ENCODE data around the gene HTRA1. TPM values are rescaled to one million over a fixed set of nuclear protein-coding genes. Genes with fewer than 3 reads are reported as not detected.

The HTRA1 gene
- total RNA-seq, 2 experiments from 2014 or later, result not detected

DNA sequence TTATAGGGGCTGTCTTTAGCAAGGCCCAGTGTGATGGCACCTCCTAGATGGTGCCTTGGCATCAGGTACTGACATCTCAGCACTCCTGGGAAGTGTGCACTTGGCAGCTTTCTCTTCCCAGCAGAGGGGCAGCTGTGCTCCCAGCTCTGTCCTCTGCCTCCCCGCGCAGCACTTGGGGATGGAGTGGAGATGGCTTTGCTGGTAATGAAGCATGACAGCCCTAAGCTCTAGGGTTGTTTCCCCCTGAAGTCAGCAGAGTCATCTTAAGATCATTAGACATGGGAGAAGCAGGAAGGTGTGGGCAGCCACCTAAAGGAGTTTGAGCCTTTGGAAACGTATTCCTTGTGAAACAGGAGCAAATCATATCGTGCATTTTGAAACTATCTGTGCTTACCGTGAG is 46.7 kb downstream of the HTRA1 start:
- Mint-ChIP-seq H3K4me1 (no peaks in the 10 kb centered on the region), H3K9me3 (no peaks in the 10 kb centered on the region), H3K4me3 (no peak overlapping the region), H3K36me3 (ENCODE audit: low read depth) (no peaks in the 10 kb centered on the region), H3K27me3 (no peaks in the 10 kb centered on the region), H3K27ac (no peak overlapping the region)
- CTCF ChIA-PET, result interaction anchor here (0.8 kb wide), 1 partner anchor 15 kb away, joined by 3 read pairs; no protein-coding TSS in a partner anchor
- DNase-seq, result no peak
- POLR2A ChIA-PET, result no interaction called here

DNA sequence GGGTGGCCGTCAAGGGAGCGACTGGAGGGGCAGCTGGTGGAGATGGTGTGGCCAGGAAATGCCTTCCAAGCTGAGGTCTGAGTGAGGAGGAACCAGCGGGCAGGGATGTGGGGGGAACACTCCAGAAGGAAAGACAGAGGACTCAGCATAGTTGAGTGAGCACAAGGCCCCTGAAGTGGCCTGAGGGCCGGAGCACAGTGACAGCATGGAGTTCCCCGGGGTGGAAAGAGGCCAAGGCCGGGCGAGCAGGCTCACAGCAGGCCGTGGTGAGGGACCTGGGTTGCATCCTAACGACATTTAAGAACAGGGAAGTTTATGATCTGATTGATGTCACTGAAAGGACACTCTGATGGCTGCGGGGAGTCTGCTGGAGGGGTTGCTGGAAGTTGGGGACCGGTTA is 48.0 kb downstream of the HTRA1 start:
- ChIA-PET POLR2A (no interaction called here), CTCF (no interaction called here)
- Mint-ChIP-seq H3K9me3 (no peaks in the 10 kb centered on the region), H3K4me1 (no peaks in the 10 kb centered on the region), H3K27me3 (peaks cover 2% of the 10 kb centered on the region), H3K27ac (no peak overlapping the region), H3K36me3 (ENCODE audit: low read depth) (no peaks in the 10 kb centered on the region), H3K4me3 (no peak overlapping the region)
- no peak for DNase-seq

DNA sequence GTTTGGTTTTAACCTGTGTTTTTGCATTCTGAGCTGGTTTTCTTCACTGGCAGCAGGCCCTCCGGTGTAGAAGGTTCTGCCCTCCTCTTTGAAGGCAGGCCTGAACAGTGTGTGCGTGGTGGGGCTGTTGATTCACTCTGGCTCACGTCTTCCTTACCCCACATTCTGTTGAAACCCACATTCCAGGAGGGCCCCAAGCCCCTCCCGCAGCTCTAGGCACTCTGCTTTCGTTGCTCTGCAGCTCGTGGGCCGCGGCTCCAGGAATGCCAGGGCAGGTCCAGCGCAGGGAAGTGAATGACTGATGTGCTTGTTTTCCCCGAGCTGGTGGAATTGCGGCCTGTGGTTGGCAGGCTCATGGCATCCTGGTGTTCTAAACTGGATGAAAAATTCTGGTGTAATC is 49.0 kb downstream of the HTRA1 start:
- H3K4me1 Mint-ChIP-seq, result peaks cover 4% of the 10 kb centered on the region
- H3K9me3 Mint-ChIP-seq, result no peaks in the 10 kb centered on the region
- no peak for DNase-seq
- CTCF ChIA-PET, result no interaction called here
- H3K27ac Mint-ChIP-seq, result no peak overlapping the region
- POLR2A ChIA-PET, result no interaction called here
- H3K36me3 Mint-ChIP-seq (ENCODE audit: low read depth), result no peaks in the 10 kb centered on the region
- H3K4me3 Mint-ChIP-seq, result no peak overlapping the region
- peaks cover 2% of the 10 kb centered on the region for H3K27me3 Mint-ChIP-seq

GRCh38 chr10:122510736-122511135 is 49.4 kb downstream of the HTRA1 start:
- H3K4me3 Mint-ChIP-seq, result no peak overlapping the region
- H3K4me1 Mint-ChIP-seq, result peaks cover 9% of the 10 kb centered on the region
- ChIA-PET POLR2A (no interaction called here), CTCF (no interaction called here)
- no peak overlapping the region for H3K27ac Mint-ChIP-seq
- no peaks in the 10 kb centered on the region for H3K36me3 Mint-ChIP-seq (ENCODE audit: low read depth)
- no peaks in the 10 kb centered on the region for H3K9me3 Mint-ChIP-seq
- H3K27me3 Mint-ChIP-seq, result peaks cover 2% of the 10 kb centered on the region
- no peak for DNase-seq

GRCh38 chr10:122513053-122513452 is 51.7 kb downstream of the HTRA1 start:
- CTCF ChIA-PET, result interaction anchor here (0.5 to 0.7 kb wide), 3 partner anchors 21 to 1090 kb away, joined by 3 read pairs; no protein-coding TSS in a partner anchor
- Mint-ChIP-seq H3K4me1 (peaks cover 20% of the 10 kb centered on the region), H3K9me3 (no peaks in the 10 kb centered on the region), H3K27me3 (peaks cover 2% of the 10 kb centered on the region), H3K4me3 (no peak overlapping the region), H3K36me3 (ENCODE audit: low read depth) (no peaks in the 10 kb centered on the region), H3K27ac (no peak overlapping the region)
- DNase-seq, result no peak
- POLR2A ChIA-PET, result no interaction called here

- Mint-ChIP-seq H3K4me1 (peaks cover 20% of the 10 kb centered on the region), H3K27ac (no peak overlapping the region), H3K36me3 (ENCODE audit: low read depth) (no peaks in the 10 kb centered on the region), H3K4me3 (no peak overlapping the region), H3K27me3 (peaks cover 2% of the 10 kb centered on the region), H3K9me3 (no peaks in the 10 kb centered on the region)
- ChIA-PET CTCF (interaction anchor here (0.7 to 2.1 kb wide), 4 partner anchors 9 to 22 kb away, joined by 3 to 8 read pairs (median 4); no protein-coding TSS in a partner anchor), POLR2A (no interaction called here)
- no peak for DNase-seq
Observed at GRCh38 chr10:122514045-122514840, 52.9 kb downstream of the HTRA1 start.

DNA sequence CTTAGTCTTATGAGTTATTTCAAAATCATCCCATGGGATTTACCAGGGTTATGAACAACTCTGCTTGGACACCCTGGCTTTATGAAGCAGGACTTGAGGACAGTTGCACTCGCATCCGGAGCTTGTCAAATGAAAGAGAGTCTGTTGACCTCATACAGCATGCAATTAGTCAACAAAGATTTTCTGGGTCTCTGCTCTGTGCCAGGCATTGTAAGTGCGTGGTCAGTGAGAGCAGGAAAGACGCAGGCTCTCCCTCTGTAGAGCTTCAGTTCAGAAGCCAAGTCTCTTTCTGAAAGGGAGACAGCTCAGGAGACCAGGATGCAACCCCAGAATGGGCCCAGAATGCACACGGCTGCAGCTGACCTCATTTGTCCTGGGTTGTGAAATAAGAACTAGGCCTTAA is 53.7 kb downstream of the HTRA1 start:
- DNase-seq, result no peak
- no peaks in the 10 kb centered on the region for H3K9me3 Mint-ChIP-seq
- H3K4me3 Mint-ChIP-seq, result no peak overlapping the region
- POLR2A ChIA-PET, result no interaction called here
- H3K27me3 Mint-ChIP-seq, result peaks cover 2% of the 10 kb centered on the region
- H3K4me1 Mint-ChIP-seq, result peaks cover 20% of the 10 kb centered on the region
- no peaks in the 10 kb centered on the region for H3K36me3 Mint-ChIP-seq (ENCODE audit: low read depth)
- H3K27ac Mint-ChIP-seq, result no peak overlapping the region
- CTCF ChIA-PET, result interaction anchor here (0.7 to 2.1 kb wide), 5 partner anchors 10 to 24 kb away, joined by 3 to 8 read pairs (median 5); no protein-coding TSS in a partner anchor

DNA sequence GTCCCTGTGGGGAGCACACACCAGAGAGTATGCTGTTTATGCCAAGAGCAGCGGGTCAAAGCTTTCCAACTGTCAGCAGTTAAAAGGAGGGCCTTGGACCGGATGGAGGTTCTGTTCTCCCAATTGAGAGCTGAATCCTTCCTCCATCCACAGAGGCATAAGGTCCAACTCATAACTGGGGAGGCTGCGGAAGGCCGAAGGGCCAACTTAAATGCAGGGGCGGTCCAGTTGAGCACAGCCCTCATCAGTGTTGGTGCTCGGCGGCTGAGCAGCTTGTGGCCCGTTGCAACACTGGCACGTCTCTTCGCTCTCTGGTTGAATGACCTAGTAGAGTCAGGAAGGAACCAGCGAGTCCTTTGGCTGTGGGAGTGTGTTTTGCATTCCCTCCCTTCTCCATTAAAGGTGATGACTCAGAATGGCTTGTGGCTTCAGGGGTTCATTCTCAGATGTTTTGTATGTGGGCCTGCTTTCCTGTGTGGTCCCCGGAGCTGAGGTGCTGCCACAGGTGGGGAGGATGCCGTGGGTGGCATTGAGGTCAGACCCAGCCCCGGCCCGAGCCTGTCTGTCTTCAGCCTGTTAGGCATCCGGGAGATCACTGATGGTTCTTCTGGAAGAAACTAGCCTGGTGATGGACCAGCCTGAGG is 54.4 kb downstream of the HTRA1 start:
- ChIA-PET POLR2A (no interaction called here), CTCF (interaction anchor here (1.5 to 2.1 kb wide), 3 partner anchors 11 to 24 kb away, joined by 5 to 8 read pairs (median 6); no protein-coding TSS in a partner anchor)
- peaks cover 20% of the 10 kb centered on the region for H3K4me1 Mint-ChIP-seq
- no peak overlapping the region for H3K4me3 Mint-ChIP-seq
- H3K9me3 Mint-ChIP-seq, result no peaks in the 10 kb centered on the region
- H3K27me3 Mint-ChIP-seq, result peaks cover 2% of the 10 kb centered on the region
- no peaks in the 10 kb centered on the region for H3K36me3 Mint-ChIP-seq (ENCODE audit: low read depth)
- DNase-seq, result peak; percentile 58
- no peak overlapping the region for H3K27ac Mint-ChIP-seq

GRCh38 chr10:122516734-122517133 is 55.4 kb downstream of the HTRA1 start:
- CTCF ChIA-PET, result interaction anchor here (0.7 kb wide), 1 partner anchor 1081 kb away, joined by 3 read pairs; no protein-coding TSS in a partner anchor
- H3K27me3 Mint-ChIP-seq, result peaks cover 2% of the 10 kb centered on the region
- peaks cover 20% of the 10 kb centered on the region for H3K4me1 Mint-ChIP-seq
- no peak for DNase-seq
- peak overlapping the region; percentile 3 for H3K27ac Mint-ChIP-seq
- H3K36me3 Mint-ChIP-seq (ENCODE audit: low read depth), result no peaks in the 10 kb centered on the region
- H3K9me3 Mint-ChIP-seq, result no peaks in the 10 kb centered on the region
- no peak overlapping the region for H3K4me3 Mint-ChIP-seq
- POLR2A ChIA-PET, result interaction anchor here (0.6 kb wide), 1 partner anchor 81 kb away, joined by 3 read pairs; no protein-coding TSS in a partner anchor

DNA sequence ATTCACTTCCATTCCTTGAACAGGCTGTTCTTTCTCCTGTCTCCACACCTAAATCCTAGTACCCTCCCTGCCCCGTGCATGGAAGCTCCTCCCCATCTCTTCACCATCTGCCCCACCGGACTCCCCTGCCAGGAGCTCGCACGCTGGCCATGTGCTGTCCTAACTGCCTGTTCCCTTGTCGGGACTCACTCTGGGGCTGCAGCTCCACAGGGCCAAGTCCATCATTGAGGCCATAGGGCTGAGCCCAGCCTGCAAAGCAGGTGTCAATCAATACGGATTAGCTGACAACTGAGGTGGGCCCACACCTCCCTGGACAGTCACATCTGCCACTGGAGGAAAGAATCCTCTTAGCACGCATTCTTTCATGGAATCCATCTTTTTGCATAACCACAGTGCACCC is 57.8 kb downstream of the HTRA1 start:
- Mint-ChIP-seq H3K36me3 (ENCODE audit: low read depth) (no peaks in the 10 kb centered on the region), H3K4me3 (no peak overlapping the region), H3K4me1 (peaks cover 20% of the 10 kb centered on the region), H3K27me3 (peaks cover 7% of the 10 kb centered on the region), H3K9me3 (no peaks in the 10 kb centered on the region), H3K27ac (no peak overlapping the region)
- no peak for DNase-seq
- ChIA-PET CTCF (no interaction called here), POLR2A (no interaction called here)

- peaks cover 18% of the 10 kb centered on the region for H3K4me1 Mint-ChIP-seq
- DNase-seq, result no peak
- POLR2A ChIA-PET, result no interaction called here
- CTCF ChIA-PET, result no interaction called here
- H3K27ac Mint-ChIP-seq, result no peak overlapping the region
- H3K27me3 Mint-ChIP-seq, result peaks cover 7% of the 10 kb centered on the region
- no peaks in the 10 kb centered on the region for H3K36me3 Mint-ChIP-seq (ENCODE audit: low read depth)
- H3K9me3 Mint-ChIP-seq, result no peaks in the 10 kb centered on the region
- H3K4me3 Mint-ChIP-seq, result no peak overlapping the region
Observed at GRCh38 chr10:122519873-122520272, 58.5 kb downstream of the HTRA1 start.

DNA sequence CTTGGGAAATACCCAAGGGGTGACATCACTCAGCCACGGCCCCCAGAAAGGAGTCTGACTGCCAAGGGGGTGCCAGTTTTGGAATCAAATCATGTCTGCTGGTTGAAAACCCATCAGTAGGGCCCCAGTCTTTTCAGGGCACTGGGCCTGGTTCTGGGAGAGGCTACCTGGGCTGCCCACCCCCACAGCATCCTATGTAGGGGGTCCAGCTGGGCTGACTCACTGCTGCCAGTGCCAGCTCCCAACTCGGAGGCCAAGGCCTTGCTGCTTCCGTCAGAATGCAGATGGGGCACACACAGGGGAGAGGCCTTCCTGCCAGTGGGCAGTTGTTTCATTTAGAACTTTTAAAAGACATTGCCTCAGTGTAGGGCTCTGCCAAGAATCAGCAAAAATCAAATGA is 59.7 kb downstream of the HTRA1 start:
- Mint-ChIP-seq H3K27me3 (peaks cover 9% of the 10 kb centered on the region), H3K4me3 (no peak overlapping the region), H3K9me3 (no peaks in the 10 kb centered on the region), H3K36me3 (ENCODE audit: low read depth) (no peaks in the 10 kb centered on the region), H3K27ac (no peak overlapping the region), H3K4me1 (peaks cover 9% of the 10 kb centered on the region)
- ChIA-PET CTCF (interaction anchor here (0.8 to 1.2 kb wide), 3 partner anchors 20 to 50 kb away, joined by 3 read pairs; no protein-coding TSS in a partner anchor), POLR2A (no interaction called here)
- DNase-seq, result no peak

DNA sequence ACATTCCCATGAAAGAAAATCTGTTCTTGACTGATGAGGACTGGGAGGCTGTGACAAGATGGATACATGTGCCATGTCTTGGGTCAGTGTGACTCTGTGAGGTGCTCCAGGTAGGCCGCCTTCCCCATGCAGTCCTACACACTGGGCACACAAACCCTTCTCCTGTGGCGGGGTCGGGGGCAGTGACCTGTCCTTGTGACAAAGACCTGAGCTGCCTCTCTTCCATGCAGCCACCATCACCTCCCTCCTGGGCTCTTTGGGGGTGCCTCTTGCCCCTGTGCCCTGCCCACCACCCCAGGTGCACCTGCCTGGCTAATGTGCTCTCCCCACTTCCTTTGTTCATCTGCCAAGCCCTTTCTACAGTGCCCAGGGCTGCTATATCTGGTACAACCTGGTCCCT is 63.5 kb downstream of the HTRA1 start:
- ChIA-PET CTCF (no interaction called here), POLR2A (no interaction called here)
- no peak for DNase-seq
- H3K36me3 Mint-ChIP-seq (ENCODE audit: low read depth), result no peaks in the 10 kb centered on the region
- no peaks in the 10 kb centered on the region for H3K4me1 Mint-ChIP-seq
- H3K27me3 Mint-ChIP-seq, result peaks cover 9% of the 10 kb centered on the region
- H3K4me3 Mint-ChIP-seq, result no peak overlapping the region
- no peaks in the 10 kb centered on the region for H3K9me3 Mint-ChIP-seq
- H3K27ac Mint-ChIP-seq, result no peak overlapping the region

All from activated CD4-positive, alpha-beta T cell treated with anti-CD3 and anti-CD28 coated beads, Interleukin-2, amount 10 ng/mL, durations not matched to agents 7 days and 5 days (primary cell).